Measurements from ENCODE around the gene EYA2.

EYA2 gene

GRCh38 chr20:46962452-46963195 is 68.0 kb downstream of the EYA2 start:
- Histone ChIP-seq H3K9me3 (ENCODE audit: control insufficient read depth, low read length) (no peaks in the 10 kb centered on the region), H3K27me3 (replicated peaks; ENCODE audit: control insufficient read depth, insufficient read depth, low read length, poor library complexity, severe bottlenecking) (no peaks in the 10 kb centered on the region), H3K27ac (ENCODE audit: insufficient read depth, low read length, poor library complexity, severe bottlenecking) (no peak overlapping the region), H3K4me1 (ENCODE audit: control insufficient read depth, insufficient read depth, low read length, poor library complexity, severe bottlenecking) (no peaks in the 10 kb centered on the region), H3K4me3 (ENCODE audit: insufficient read depth, low read depth, low read length, poor library complexity, severe bottlenecking) (no peak overlapping the region), H3K36me3 (ENCODE audit: control insufficient read depth, insufficient read depth, low read length) (no peaks in the 10 kb centered on the region)
- DNase-seq = no peak

- Histone ChIP-seq H3K4me1 (ENCODE audit: control insufficient read depth, insufficient read depth, low read length, poor library complexity, severe bottlenecking) (no peaks in the 10 kb centered on the region), H3K9me3 (ENCODE audit: control insufficient read depth, low read length) (no peaks in the 10 kb centered on the region), H3K4me3 (ENCODE audit: insufficient read depth, low read depth, low read length, poor library complexity, severe bottlenecking) (no peak overlapping the region), H3K27ac (ENCODE audit: insufficient read depth, low read length, poor library complexity, severe bottlenecking) (no peak overlapping the region), H3K36me3 (ENCODE audit: control insufficient read depth, insufficient read depth, low read length) (no peaks in the 10 kb centered on the region), H3K27me3 (replicated peaks; ENCODE audit: control insufficient read depth, insufficient read depth, low read length, poor library complexity, severe bottlenecking) (no peaks in the 10 kb centered on the region)
- no peak for DNase-seq
These were observed 68.5 kb downstream of the EYA2 start for GRCh38 chr20:46963196-46963529.

- H3K4me1 ChIP-seq (ENCODE audit: control insufficient read depth, insufficient read depth, low read length, poor library complexity, severe bottlenecking) = no peaks in the 10 kb centered on the region
- no peaks in the 10 kb centered on the region for H3K36me3 ChIP-seq (ENCODE audit: control insufficient read depth, insufficient read depth, low read length)
- no peak for DNase-seq
- no peaks in the 10 kb centered on the region for H3K9me3 ChIP-seq (ENCODE audit: control insufficient read depth, low read length)
- no peak overlapping the region for H3K4me3 ChIP-seq (ENCODE audit: insufficient read depth, low read depth, low read length, poor library complexity, severe bottlenecking)
- H3K27ac ChIP-seq (ENCODE audit: insufficient read depth, low read length, poor library complexity, severe bottlenecking) = no peak overlapping the region
- H3K27me3 ChIP-seq (replicated peaks; ENCODE audit: control insufficient read depth, insufficient read depth, low read length, poor library complexity, severe bottlenecking) = no peaks in the 10 kb centered on the region
These were observed 69.3 kb downstream of the EYA2 start for GRCh38 chr20:46963758-46964617.

DNA sequence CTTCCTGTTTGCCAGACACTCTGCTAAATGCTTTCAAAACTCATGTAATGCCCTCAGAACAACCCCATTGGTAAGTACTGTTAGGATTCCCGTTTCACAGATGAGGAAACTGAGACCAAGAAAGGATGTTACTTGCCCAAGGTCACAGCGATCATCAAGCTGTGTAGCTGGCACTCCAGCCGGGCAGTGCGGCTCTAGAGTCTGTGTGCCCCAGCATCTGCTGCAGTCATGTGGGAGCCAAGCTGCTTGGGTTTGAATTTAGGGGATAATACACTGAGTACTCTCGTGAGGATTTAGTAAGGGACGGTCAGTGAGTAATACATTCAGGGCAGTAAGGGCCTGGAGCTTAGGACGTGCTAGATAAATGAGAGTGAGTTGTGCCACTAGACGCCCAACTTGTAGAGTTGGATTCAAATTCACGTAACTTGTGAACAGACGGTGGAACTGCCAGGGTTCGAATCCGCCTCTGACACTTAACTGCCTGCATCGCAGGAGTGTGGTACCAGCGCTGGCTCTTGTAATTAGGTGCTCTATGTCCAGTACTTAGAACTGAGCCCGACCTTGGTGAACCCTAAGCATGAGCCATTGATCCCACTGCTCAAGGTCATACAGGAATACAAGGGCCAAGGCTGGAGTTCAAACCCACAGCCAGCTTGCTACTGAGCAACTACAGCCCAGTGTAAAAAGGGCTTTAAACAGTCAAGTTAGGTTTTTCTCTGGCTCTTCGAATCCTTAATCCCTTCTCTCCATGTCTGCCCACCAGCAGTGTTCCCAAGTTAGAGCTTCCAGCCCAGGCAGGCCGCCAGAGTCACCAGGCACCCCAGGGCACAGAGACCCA is 70.2 kb downstream of the EYA2 start:
- Histone ChIP-seq H3K4me3 (ENCODE audit: insufficient read depth, low read depth, low read length, poor library complexity, severe bottlenecking) (no peak overlapping the region), H3K27me3 (replicated peaks; ENCODE audit: control insufficient read depth, insufficient read depth, low read length, poor library complexity, severe bottlenecking) (no peaks in the 10 kb centered on the region), H3K27ac (ENCODE audit: insufficient read depth, low read length, poor library complexity, severe bottlenecking) (no peak overlapping the region), H3K36me3 (ENCODE audit: control insufficient read depth, insufficient read depth, low read length) (no peaks in the 10 kb centered on the region), H3K4me1 (ENCODE audit: control insufficient read depth, insufficient read depth, low read length, poor library complexity, severe bottlenecking) (no peaks in the 10 kb centered on the region), H3K9me3 (ENCODE audit: control insufficient read depth, low read length) (no peaks in the 10 kb centered on the region)
- DNase-seq = no peak

DNA sequence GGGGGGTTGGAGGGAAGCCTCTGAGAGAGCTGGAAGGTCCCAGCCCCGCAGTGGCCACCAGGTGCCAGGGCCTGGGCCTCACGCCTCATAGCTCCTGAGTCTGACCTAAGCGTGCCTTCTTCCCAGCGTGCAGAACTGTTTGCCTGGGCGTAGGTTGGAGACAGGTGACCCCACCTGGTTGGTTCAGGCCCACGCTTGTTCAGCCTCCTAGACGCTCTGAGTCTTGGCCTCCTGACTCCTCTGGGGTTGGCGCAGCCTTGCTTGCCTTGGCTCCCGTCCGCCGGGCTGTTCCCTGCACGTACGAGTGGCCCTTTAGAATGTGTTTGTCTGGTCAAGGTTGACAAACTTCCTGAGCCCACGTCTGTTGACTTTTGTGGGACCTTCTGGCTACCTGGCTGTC is 70.8 kb downstream of the EYA2 start:
- H3K4me1 ChIP-seq (ENCODE audit: control insufficient read depth, insufficient read depth, low read length, poor library complexity, severe bottlenecking) = no peaks in the 10 kb centered on the region
- H3K27me3 ChIP-seq (replicated peaks; ENCODE audit: control insufficient read depth, insufficient read depth, low read length, poor library complexity, severe bottlenecking) = no peaks in the 10 kb centered on the region
- DNase-seq = no peak
- H3K4me3 ChIP-seq (ENCODE audit: insufficient read depth, low read depth, low read length, poor library complexity, severe bottlenecking) = no peak overlapping the region
- H3K9me3 ChIP-seq (ENCODE audit: control insufficient read depth, low read length) = no peaks in the 10 kb centered on the region
- no peak overlapping the region for H3K27ac ChIP-seq (ENCODE audit: insufficient read depth, low read length, poor library complexity, severe bottlenecking)
- no peaks in the 10 kb centered on the region for H3K36me3 ChIP-seq (ENCODE audit: control insufficient read depth, insufficient read depth, low read length)

- Histone ChIP-seq H3K4me3 (ENCODE audit: insufficient read depth, low read depth, low read length, poor library complexity, severe bottlenecking) (no peak overlapping the region), H3K9me3 (ENCODE audit: control insufficient read depth, low read length) (no peaks in the 10 kb centered on the region), H3K27ac (ENCODE audit: insufficient read depth, low read length, poor library complexity, severe bottlenecking) (no peak overlapping the region), H3K27me3 (replicated peaks; ENCODE audit: control insufficient read depth, insufficient read depth, low read length, poor library complexity, severe bottlenecking) (no peaks in the 10 kb centered on the region), H3K36me3 (ENCODE audit: control insufficient read depth, insufficient read depth, low read length) (no peaks in the 10 kb centered on the region), H3K4me1 (ENCODE audit: control insufficient read depth, insufficient read depth, low read length, poor library complexity, severe bottlenecking) (no peaks in the 10 kb centered on the region)
- no peak for DNase-seq
These were observed 73.0 kb downstream of the EYA2 start for GRCh38 chr20:46967646-46968045.

DNA sequence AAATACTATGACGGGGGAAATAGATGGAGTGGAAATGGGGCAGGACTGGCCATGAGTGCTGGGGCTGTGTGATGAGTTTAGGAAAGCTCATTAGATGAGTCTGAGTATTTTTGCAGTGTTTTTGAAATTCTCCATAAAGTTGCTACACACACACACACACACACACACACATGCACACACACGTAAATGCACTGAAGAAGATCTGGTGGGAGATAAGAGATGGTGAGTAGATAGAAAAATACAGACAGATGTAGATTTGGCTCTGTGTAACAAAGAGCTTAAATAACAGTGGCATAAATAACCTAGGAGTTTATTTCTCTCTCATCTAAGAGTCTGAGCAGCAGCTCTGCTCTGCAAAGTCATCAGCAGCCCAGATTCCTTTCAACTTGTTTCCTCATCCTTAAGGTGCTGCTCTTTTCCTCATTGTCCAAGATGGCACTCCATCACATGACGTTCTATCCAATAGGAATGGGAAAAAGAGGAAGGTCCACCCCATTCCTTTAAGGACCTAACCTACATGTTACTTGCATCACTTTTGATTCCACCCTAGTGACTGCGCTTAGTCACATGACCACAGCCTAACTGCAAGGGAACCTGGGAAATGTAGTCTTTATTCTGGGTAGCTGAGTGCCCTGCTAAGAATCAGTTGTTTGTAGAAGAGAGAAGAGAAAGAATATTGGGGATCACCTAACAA is 76.4 kb downstream of the EYA2 start:
- no peaks in the 10 kb centered on the region for H3K4me1 ChIP-seq (ENCODE audit: control insufficient read depth, insufficient read depth, low read length, poor library complexity, severe bottlenecking)
- DNase-seq = no peak

DNA sequence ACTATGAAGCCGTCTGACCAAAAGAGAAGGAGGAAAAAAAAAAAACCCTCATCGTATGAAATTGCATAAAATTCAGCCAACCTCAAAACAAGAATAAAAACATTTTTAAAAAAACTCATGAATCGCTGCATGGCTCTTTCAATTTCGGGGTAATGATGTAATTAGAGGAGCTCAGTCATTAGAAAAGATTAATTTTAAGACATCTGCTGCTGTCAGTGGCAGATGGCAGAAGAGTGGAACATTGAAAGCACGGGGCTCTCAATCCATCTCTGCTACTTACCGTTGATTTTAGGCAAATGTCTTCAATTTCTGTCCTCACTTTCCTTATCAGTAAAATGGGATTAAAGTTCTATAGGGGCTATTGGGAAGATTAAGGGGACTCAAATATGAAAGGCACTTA is 79.1 kb downstream of the EYA2 start:
- H3K27me3 ChIP-seq (replicated peaks; ENCODE audit: control insufficient read depth, insufficient read depth, low read length, poor library complexity, severe bottlenecking) = no peaks in the 10 kb centered on the region
- H3K36me3 ChIP-seq (ENCODE audit: control insufficient read depth, insufficient read depth, low read length) = no peaks in the 10 kb centered on the region
- H3K4me1 ChIP-seq (ENCODE audit: control insufficient read depth, insufficient read depth, low read length, poor library complexity, severe bottlenecking) = no peaks in the 10 kb centered on the region
- no peak overlapping the region for H3K27ac ChIP-seq (ENCODE audit: insufficient read depth, low read length, poor library complexity, severe bottlenecking)
- no peaks in the 10 kb centered on the region for H3K9me3 ChIP-seq (ENCODE audit: control insufficient read depth, low read length)
- no peak for DNase-seq
- no peak overlapping the region for H3K4me3 ChIP-seq (ENCODE audit: insufficient read depth, low read depth, low read length, poor library complexity, severe bottlenecking)

More for the DNA sequence above, 76.4 kb downstream of the EYA2 start:
- no peak overlapping the region for H3K4me3 ChIP-seq (ENCODE audit: insufficient read depth, low read depth, low read length, poor library complexity, severe bottlenecking)
- no peaks in the 10 kb centered on the region for H3K36me3 ChIP-seq (ENCODE audit: control insufficient read depth, insufficient read depth, low read length)
- no peak overlapping the region for H3K27ac ChIP-seq (ENCODE audit: insufficient read depth, low read length, poor library complexity, severe bottlenecking)
- H3K9me3 ChIP-seq (ENCODE audit: control insufficient read depth, low read length) = no peaks in the 10 kb centered on the region
- no peaks in the 10 kb centered on the region for H3K27me3 ChIP-seq (replicated peaks; ENCODE audit: control insufficient read depth, insufficient read depth, low read length, poor library complexity, severe bottlenecking)

DNA sequence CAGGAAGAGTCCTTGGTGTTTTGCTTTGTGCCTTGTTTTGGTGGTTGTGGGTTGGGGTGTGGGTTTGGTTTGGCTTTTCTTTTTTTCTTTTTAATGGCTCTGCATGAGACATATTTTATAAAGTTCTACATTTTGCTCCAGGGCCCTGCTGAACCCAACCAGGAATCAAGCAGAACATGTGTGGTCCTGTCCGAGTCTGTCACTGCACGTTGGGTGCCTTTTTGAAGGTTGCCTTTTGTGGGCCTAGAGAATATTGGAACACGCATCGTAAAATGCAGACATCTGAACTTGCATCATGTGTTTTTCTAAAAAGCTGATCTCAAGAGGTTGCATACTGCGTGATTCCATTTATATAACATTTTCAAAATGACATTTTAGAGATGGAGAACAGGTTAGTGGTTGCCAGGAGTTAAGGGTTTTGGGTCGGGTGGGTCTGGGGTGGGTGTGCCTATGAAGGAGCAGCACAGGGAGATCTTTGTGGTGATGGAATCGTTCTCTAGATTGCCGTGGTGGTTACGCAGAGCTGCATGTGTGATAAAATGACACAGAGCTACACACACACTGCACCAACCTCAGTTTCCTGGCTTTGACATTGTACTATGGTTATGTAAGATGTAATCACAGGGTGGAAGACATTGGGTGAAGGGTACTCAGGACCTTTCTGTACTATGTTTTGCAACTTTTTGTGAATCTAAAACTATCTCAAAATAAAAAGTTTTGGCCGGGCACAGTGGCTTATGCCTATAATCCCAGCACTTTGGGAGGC is 80.2 kb downstream of the EYA2 start:
- H3K4me1 ChIP-seq (ENCODE audit: control insufficient read depth, insufficient read depth, low read length, poor library complexity, severe bottlenecking) = no peaks in the 10 kb centered on the region
- H3K9me3 ChIP-seq (ENCODE audit: control insufficient read depth, low read length) = no peaks in the 10 kb centered on the region
- H3K27me3 ChIP-seq (replicated peaks; ENCODE audit: control insufficient read depth, insufficient read depth, low read length, poor library complexity, severe bottlenecking) = no peaks in the 10 kb centered on the region
- H3K36me3 ChIP-seq (ENCODE audit: control insufficient read depth, insufficient read depth, low read length) = no peaks in the 10 kb centered on the region
- DNase-seq = no peak
- H3K27ac ChIP-seq (ENCODE audit: insufficient read depth, low read length, poor library complexity, severe bottlenecking) = no peak overlapping the region
- H3K4me3 ChIP-seq (ENCODE audit: insufficient read depth, low read depth, low read length, poor library complexity, severe bottlenecking) = no peak overlapping the region

All from effector memory CD4-positive, alpha-beta T cell (primary cell).